ENCODE data around the gene DUSP5. TPM values are rescaled to one million over a fixed set of nuclear protein-coding genes. Genes with fewer than 3 reads are reported as not detected.
"Not testable (repeated sequence)": the region's sequence is repeated elsewhere in the genome, so short reads cannot be mapped to it uniquely, and the experiment has no call there.

Gene DUSP5
- total RNA-seq, 4 donors from 2014 or later, result 22.1 to 33.8 (median 26.3) TPM

DNA sequence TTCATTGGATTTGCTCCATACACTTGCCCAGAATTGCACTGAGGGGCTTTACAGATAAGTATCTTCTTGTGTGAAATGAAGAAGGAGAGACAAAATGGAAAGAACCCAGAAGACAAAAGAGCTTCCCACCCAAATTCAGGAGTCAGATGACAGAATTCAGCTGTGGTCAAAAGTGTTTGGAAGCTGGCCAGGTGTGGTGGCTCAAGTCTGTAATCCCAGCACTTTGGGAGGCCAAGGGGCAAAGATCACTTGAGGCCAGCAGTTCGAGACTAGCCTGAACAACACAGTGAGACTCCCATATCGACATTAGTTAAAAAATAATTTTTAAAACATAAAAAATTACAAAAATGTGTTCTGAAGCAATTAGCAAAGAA is 27.1 kb downstream of the DUSP5 start:
- H3K4me1 ChIP-seq, result peaks cover 0 to 5% (median 2%) of the 10 kb centered on the region in 4 donors
- no peaks in the 10 kb centered on the region for H3K27me3 ChIP-seq
- DNase-seq, result no peak
- H3K27ac ChIP-seq, result no peak overlapping the region
- H3K4me3 ChIP-seq, result no peak overlapping the region
- no peaks in the 10 kb centered on the region for H3K9me3 ChIP-seq
- TF ChIP-seq POLR2A (IDR thresholded peaks at IDR 0.05), result no peak
- TF ChIP-seq, protein P1, sequence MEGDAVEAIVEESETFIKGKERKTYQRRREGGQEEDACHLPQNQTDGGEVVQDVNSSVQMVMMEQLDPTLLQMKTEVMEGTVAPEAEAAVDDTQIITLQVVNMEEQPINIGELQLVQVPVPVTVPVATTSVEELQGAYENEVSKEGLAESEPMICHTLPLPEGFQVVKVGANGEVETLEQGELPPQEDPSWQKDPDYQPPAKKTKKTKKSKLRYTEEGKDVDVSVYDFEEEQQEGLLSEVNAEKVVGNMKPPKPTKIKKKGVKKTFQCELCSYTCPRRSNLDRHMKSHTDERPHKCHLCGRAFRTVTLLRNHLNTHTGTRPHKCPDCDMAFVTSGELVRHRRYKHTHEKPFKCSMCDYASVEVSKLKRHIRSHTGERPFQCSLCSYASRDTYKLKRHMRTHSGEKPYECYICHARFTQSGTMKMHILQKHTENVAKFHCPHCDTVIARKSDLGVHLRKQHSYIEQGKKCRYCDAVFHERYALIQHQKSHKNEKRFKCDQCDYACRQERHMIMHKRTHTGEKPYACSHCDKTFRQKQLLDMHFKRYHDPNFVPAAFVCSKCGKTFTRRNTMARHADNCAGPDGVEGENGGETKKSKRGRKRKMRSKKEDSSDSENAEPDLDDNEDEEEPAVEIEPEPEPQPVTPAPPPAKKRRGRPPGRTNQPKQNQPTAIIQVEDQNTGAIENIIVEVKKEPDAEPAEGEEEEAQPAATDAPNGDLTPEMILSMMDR (IDR thresholded peaks at IDR 0.05), result no peak
- H3K36me3 ChIP-seq, result no peaks in the 10 kb centered on the region

DNA sequence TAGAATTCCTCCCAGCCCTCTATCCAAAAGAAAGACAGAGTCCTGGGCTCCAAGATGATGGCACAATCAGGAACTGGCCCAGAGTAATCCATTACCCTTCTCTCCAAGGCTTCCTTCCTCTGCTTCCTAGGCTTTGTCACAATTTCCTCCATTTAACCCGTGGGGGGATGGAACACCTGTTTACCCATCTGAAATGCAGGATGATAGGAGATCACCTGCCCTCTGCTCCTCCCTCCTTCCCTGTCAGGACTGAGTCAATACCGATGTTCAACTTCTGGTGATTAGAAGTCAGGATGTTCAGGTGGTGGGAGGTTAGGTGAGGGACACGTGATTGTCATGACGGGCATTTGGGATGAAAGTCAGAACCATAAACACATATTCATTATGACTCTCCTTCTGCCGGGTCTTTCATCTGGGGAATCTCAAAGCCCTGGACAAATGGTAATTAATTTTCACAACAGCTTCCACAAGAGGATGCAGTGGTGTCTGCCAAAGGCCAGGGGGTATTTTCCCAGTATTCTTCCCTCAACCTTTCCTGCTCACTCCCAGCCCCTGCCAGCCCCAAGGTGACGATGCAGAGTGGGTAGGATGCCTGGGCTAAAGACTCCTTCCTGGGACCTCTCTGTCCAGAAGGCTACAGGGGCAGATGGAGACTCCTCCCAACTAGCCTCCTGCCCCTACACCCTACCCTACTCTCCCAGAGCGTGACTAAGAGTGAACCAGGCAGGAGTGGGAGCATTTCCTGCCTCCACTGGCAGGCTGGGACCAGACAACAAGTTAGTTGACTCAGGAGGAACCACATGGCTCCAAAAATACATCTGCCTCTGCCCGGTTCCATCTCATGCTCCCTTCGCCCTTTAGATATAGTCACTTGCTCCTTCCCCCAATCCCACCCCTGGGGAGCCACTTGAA is 27.9 kb downstream of the DUSP5 start:
- Histone ChIP-seq H3K9me3 (no peaks in the 10 kb centered on the region), H3K36me3 (no peaks in the 10 kb centered on the region), H3K27me3 (no peaks in the 10 kb centered on the region), H3K27ac (no peak overlapping the region), H3K4me1 (peaks cover 0 to 12% (median 2%) of the 10 kb centered on the region in 4 donors), H3K4me3 (no peak overlapping the region)
- TF ChIP-seq POLR2A (IDR thresholded peaks at IDR 0.05), result no peak
- TF ChIP-seq, protein P1 (IDR thresholded peaks at IDR 0.05), result no peak
- DNase-seq, result no peak

- Histone ChIP-seq H3K27me3 (no peaks in the 10 kb centered on the region), H3K4me1 (peaks cover 0 to 8% (median 0%) of the 10 kb centered on the region in 4 donors), H3K27ac (no peak overlapping the region), H3K36me3 (no peaks in the 10 kb centered on the region), H3K9me3 (no peaks in the 10 kb centered on the region), H3K4me3 (no peak overlapping the region)
- no peak for DNase-seq
- TF ChIP-seq, protein P1 (IDR thresholded peaks at IDR 0.05), result no peak
- no peak for TF ChIP-seq POLR2A (IDR thresholded peaks at IDR 0.05)
Measured at GRCh38 chr10:110527731-110528171, 30.0 kb downstream of the DUSP5 start.

DNA sequence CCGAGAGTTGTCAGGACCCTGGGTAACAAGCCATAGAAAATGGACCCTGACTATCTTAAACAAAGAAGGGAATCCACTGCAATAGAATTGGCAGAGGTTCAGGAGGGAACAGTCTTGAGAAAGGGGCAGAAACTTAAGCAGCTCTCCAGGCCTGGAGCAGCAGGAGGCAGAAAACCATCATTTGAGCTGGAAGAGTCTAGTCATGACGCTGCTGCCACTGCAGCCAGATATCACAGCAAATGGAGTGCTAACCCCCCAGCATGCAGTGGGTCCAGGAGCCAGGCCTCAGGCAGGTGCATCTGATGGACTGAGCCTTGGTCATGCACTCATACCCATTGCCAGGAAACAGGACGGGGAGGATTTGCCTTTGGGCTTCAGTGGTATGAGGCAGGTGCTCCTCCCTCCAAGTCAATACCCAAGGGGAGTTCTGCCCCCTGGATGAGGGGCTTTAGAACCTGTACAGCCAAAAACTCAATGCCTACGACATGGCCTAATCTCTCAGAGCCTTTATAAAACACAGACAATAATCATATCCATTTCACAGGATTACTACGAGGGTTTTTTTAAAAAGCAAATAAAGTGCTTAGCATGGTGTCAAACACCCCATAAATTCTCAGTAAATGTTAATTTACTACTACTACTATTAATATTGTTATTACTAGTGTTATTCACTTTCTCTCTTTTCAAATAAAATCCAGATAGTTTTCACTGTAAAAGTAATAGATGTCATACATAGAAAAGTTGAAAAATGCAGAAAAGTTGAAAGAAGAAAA is 30.7 kb downstream of the DUSP5 start:
- Histone ChIP-seq H3K4me1 (peaks cover 0 to 7% (median 0%) of the 10 kb centered on the region in 4 donors), H3K36me3 (no peaks in the 10 kb centered on the region), H3K9me3 (no peaks in the 10 kb centered on the region), H3K27ac (no peak overlapping the region), H3K4me3 (no peak overlapping the region), H3K27me3 (no peaks in the 10 kb centered on the region)
- no peak for DNase-seq
- TF ChIP-seq, protein P1 (IDR thresholded peaks at IDR 0.05), result no peak

GRCh38 chr10:110528997-110529524 is 31.4 kb downstream of the DUSP5 start:
- H3K4me3 ChIP-seq, H3K9me3 ChIP-seq, H3K4me1 ChIP-seq, H3K36me3 ChIP-seq, H3K27me3 ChIP-seq, DNase-seq, H3K27ac ChIP-seq: not testable (repeated sequence)

Measured in Peyer's patch (tissue), 4 donors.